Activated T-helper 1 cell treated with anti-CD3 and anti-CD28 coated beads, Interleukin-12 subunit alpha, Interleukin-12 subunit beta, Interleukin-2, Interleukin-4 antibody, amounts not matched to agents 30 ng/mL and 10 ng/mL and 1 ng/mL, durations not matched to agents 14 hours and 24 hours and 36 hours (primary cell): ENCODE results near the gene SPINK6. TPM values are rescaled to one million over a fixed set of nuclear protein-coding genes. Genes with fewer than 3 reads are reported as not detected.

Experiments
- DNase-seq: peaks from one replicate; pipeline ENCODE4 v3.0.0; 2021; ENCODE audit warnings: low spot score
- H3K27ac Mint-ChIP-seq: one replicate; pipeline ENCODE4 v1.8.0; 2021; ENCODE audit warnings: mild to moderate bottlenecking, mixed read lengths
- H3K27me3 Mint-ChIP-seq: one replicate; pipeline ENCODE4 v1.8.0; 2022; ENCODE audit warnings: mild to moderate bottlenecking, moderate library complexity, mixed read lengths; ENCODE audit not compliant: insufficient read depth
- H3K36me3 Mint-ChIP-seq: one replicate; pipeline ENCODE4 v1.8.0; 2021; ENCODE audit warnings: low read depth, mixed read lengths
- H3K4me1 Mint-ChIP-seq: one replicate; pipeline ENCODE4 v1.8.0; 2021; ENCODE audit warnings: low read depth, mixed read lengths
- H3K4me3 Mint-ChIP-seq: one replicate; pipeline ENCODE4 v1.8.0; 2021; ENCODE audit warnings: mild to moderate bottlenecking, moderate library complexity, mixed read lengths
- H3K9me3 Mint-ChIP-seq: one replicate; pipeline ENCODE4 v1.8.0; 2021; ENCODE audit warnings: mixed read lengths
- intact Hi-C: fragments of 100-400 bp; cut with micrococcal nuclease; formaldehyde crosslinking; loops from one replicate; pipeline ENCODE4 v1.15.1; 2024
- total RNA-seq: library from RNA; stranded (reverse); gene quantifications from 2 replicates; pipeline ENCODE4 v1.2.3, GENCODE V29; 2022

SPINK6 gene
- total RNA-seq, 1 donor from 2014 or later: not detected

- Mint-ChIP-seq H3K27ac (no peak overlapping the region), H3K9me3 (no peaks in the 10 kb centered on the region), H3K36me3 (no peaks in the 10 kb centered on the region), H3K4me3 (no peak overlapping the region), H3K4me1 (no peaks in the 10 kb centered on the region), H3K27me3 (no peaks in the 10 kb centered on the region)
- intact Hi-C loops: no loop called here
- no peak for DNase-seq
These were observed 35.1 kb downstream of the SPINK6 start for GRCh38 chr5:148237785-148238417.

GRCh38 chr5:148238418-148238794, 35.6 kb downstream of the SPINK6 start, which contains the start of gene MARCOL:
TSS of gene MARCOL (plus strand) at chr5:148238525. CDS start at chr5:148238598, 73 bp downstream.
- intact Hi-C loops: no loop called here
- no peaks in the 10 kb centered on the region for H3K9me3 Mint-ChIP-seq
- H3K27ac Mint-ChIP-seq: no peak within 1 kb of the TSS
- no peaks in the 10 kb centered on the region for H3K36me3 Mint-ChIP-seq
- H3K27me3 Mint-ChIP-seq: no peaks in the 10 kb centered on the region
- no peak within 1 kb of the TSS for H3K4me3 Mint-ChIP-seq
- H3K4me1 Mint-ChIP-seq: no peaks in the 10 kb centered on the region
- DNase-seq: no peak

GRCh38 chr5:148248894-148249293, 46.1 kb downstream of the SPINK6 start:
- no peak for DNase-seq
- no peaks in the 10 kb centered on the region for H3K4me1 Mint-ChIP-seq
- no peak overlapping the region for H3K4me3 Mint-ChIP-seq

GRCh38 chr5:148255456-148255855, 52.6 kb downstream of the SPINK6 start:
- H3K4me3 Mint-ChIP-seq: no peak overlapping the region
- peaks cover 20% of the 10 kb centered on the region for H3K9me3 Mint-ChIP-seq
- intact Hi-C loops: no loop called here
- H3K4me1 Mint-ChIP-seq: no peaks in the 10 kb centered on the region
- no peaks in the 10 kb centered on the region for H3K27me3 Mint-ChIP-seq
- DNase-seq: no peak
- no peak overlapping the region for H3K27ac Mint-ChIP-seq
- H3K36me3 Mint-ChIP-seq: no peaks in the 10 kb centered on the region

More at GRCh38 chr5:148248894-148249293, 46.1 kb downstream of the SPINK6 start:
- Mint-ChIP-seq H3K27ac (no peak overlapping the region), H3K27me3 (no peaks in the 10 kb centered on the region), H3K9me3 (no peaks in the 10 kb centered on the region), H3K36me3 (no peaks in the 10 kb centered on the region)
- intact Hi-C loops: no loop called here

GRCh38 chr5:148259288-148259687, 56.4 kb downstream of the SPINK6 start:
- no peak for DNase-seq
- peaks cover 20% of the 10 kb centered on the region for H3K9me3 Mint-ChIP-seq
- H3K36me3 Mint-ChIP-seq: no peaks in the 10 kb centered on the region
- no peak overlapping the region for H3K4me3 Mint-ChIP-seq
- intact Hi-C loops: no loop called here
- H3K4me1 Mint-ChIP-seq: no peaks in the 10 kb centered on the region
- no peaks in the 10 kb centered on the region for H3K27me3 Mint-ChIP-seq
- H3K27ac Mint-ChIP-seq: no peak overlapping the region

GRCh38 chr5:148261221-148261620, 58.4 kb downstream of the SPINK6 start:
- H3K4me1 Mint-ChIP-seq: no peaks in the 10 kb centered on the region
- H3K27me3 Mint-ChIP-seq: no peaks in the 10 kb centered on the region
- H3K4me3 Mint-ChIP-seq: no peak overlapping the region
- intact Hi-C loops: no loop called here
- no peaks in the 10 kb centered on the region for H3K36me3 Mint-ChIP-seq
- no peak for DNase-seq
- no peak overlapping the region for H3K27ac Mint-ChIP-seq
- peaks cover 20% of the 10 kb centered on the region for H3K9me3 Mint-ChIP-seq

Other genes starting within 250 kb of the SPINK6 start
- gene SPINK5, start 139.1 kb upstream of the SPINK6 start, total RNA-seq: not detected in 2 replicates
- gene SPINK14, start 34.5 kb upstream of the SPINK6 start, total RNA-seq: not detected in 2 replicates
- gene MARCOL, start 35.5 kb downstream of the SPINK6 start, total RNA-seq: not detected in 2 replicates
- gene SPINK13, start 65.8 kb downstream of the SPINK6 start, total RNA-seq: not detected in 2 replicates
- gene SPINK7, start 109.4 kb downstream of the SPINK6 start, total RNA-seq: not detected in 2 replicates
- not detected in 2 replicates for gene SPINK9, start 132.5 kb downstream of the SPINK6 start, total RNA-seq
- gene FBXO38, start 180.9 kb downstream of the SPINK6 start, total RNA-seq: 64.3 and 80.3 TPM in 2 replicates